SKM-1 (cell line): ENCODE data around the gene TMPRSS11D.
A peak's percentile ranks its signal among the peaks of the same experiment; 100 is the strongest.

Experiments
- DNase-seq: peaks from one replicate; lab custom pipeline; 2025; ENCODE audit not compliant: unreplicated experiment; lab: John Stamatoyannopoulos, UW

Gene TMPRSS11D, protein sequence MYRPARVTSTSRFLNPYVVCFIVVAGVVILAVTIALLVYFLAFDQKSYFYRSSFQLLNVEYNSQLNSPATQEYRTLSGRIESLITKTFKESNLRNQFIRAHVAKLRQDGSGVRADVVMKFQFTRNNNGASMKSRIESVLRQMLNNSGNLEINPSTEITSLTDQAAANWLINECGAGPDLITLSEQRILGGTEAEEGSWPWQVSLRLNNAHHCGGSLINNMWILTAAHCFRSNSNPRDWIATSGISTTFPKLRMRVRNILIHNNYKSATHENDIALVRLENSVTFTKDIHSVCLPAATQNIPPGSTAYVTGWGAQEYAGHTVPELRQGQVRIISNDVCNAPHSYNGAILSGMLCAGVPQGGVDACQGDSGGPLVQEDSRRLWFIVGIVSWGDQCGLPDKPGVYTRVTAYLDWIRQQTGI

DNA sequence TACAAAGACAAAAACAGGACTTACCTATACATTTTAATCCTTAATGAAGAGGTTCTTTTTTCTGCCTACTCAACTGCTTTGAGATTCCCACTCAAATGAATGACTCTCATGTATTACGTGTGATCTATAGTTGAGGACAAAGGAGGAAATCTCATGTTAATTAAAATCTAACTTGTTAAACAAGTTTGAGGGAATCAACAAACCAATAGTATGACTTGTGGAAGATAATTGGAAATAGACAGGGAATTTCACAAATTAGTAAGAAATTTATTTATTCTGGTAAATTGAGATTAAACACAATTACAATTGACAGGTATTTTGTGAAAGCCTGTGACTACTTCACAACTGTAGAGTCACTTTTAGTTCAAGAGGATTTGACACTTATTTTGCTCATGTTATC is at the start of gene TMPRSS11D:
TMPRSS11D (minus strand) TSS at position 101 of the 400 bp plus-strand sequence; CDS start at position 32, 69 bp downstream.
- no peak for DNase-seq

DNA sequence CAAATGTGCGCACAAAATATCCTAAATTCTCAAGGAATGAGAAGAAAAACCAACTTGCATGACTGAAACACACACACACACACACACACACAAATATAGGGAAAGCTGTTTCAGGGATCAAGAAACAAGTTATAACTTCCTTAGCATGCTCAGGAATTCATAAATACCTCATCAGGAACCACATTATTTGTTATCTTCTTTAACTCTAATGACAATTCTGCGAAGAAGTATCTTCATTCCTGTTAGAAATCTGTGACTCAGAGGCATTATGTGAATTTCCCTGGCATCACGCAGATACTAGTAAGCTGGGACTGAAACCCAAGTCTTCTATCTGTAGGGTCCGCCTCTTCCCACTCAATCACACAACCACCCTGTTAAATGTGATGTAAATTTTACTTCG is 49.2 kb upstream of the TMPRSS11D start:
- DNase-seq = no peak

DNA sequence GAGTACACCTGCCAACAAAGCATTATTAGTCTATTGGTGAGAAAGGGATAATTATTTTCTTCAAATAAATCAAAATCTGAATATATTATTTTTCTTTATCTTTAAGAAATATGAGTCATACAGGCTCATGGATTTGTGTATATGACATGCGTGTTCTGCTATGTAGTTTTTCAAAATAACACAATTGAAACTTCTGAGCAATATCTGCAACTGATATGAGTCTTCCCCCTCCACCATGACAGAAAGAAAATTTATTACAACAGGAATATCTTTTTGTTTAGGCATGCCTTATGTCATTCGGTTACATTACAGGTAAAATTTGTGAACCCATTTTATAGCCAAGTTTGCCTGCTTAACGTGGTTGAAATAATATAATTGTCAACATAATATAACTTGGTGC is 47.5 kb upstream of the TMPRSS11D start:
- no peak for DNase-seq

DNA sequence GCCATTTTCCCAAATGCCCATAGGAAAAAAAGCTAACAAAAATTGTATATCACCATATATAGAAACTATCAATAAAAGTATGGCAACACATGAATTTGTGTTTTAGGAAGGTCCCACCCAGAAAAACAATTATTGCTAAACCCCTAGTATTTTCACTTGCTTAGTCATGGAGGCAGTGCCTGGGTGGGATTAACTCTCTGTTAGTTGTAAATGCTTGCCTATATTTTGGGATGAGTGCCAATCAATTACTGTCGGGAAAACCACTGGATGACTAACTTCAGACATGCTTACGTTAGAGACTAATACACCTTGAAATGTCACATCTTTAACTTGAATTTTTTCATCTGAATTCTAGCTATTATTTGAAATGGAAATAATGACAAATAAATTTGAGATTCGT is 45.6 kb upstream of the TMPRSS11D start:
- DNase-seq = no peak

DNA sequence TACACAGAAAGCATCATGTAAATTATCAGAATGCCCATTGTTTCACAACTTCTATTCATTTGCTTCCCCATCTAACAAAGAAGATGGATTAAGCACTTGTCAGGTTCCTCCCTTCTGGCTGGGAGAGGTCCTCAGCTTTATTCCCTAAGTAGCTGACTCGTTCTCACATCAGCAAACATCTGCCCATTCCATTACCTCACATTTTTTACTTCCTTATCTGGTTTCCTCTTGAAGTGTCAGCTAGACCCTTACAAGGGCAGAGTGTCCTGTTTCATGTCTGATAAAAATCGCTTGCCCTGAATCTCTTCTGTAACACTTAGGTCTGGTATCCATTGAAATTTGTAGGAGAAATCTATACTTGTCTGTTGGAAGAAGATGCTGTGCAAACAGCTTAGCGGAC is 44.7 kb upstream of the TMPRSS11D start:
- DNase-seq = peak; percentile 27

DNA sequence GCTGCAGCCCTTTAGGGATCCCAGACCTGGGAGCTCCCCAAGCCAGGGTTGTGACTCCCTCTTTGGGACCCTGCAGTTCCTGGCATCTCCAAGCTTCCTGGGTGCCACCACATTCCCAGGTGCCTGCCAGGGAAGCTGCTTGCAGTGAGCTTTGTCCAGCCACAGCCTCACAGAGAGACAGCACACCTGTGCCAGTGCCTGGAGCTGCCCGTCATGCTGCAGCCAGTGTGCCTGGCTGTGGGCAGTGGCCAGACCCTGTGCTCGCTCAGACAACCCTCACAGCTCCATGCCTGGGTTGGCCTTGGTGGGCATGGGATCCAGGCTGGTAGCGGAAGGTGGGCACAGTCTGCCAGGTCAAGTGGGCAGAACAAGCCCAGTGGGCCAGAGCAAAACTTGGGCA is 43.4 kb upstream of the TMPRSS11D start:
- DNase-seq = no peak

DNA sequence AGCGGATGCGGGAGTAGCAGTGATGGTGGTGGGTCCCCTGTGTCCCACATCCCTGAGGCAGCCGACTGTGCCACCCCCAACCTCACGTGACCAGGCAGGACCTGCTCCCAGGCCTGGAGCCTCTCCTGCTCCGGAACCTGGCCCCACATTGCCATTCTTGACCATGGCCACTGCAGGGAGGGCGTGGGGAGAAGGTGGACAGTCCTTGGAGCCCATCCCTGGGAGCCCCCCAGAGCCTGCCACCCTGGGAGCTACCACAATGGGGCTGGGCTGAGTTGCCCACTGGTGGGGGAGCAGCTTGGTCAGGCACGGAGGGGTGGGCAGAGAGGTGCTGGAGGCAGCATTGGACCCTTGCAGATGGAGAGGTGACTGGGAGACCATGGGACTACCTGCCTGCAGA is 42.7 kb upstream of the TMPRSS11D start:
- no peak for DNase-seq

DNA sequence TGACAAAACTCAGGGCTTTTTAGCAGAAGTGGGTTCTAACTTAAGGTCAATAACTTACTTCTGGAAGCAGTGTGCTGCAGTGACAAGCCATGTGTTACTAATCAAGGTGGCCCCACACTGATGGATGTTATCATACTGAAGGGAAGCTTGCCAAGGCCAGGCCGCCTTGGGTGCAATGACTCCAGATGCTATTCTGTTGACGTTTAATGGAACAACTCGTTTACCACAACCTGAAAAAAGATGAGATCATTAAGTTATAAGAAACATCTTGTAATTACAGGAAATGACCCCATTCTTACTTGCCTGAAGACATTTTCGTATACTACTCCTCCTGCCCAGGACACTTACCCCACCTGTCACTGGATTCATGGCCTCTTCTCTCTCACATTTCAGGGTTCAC is 38.9 kb upstream of the TMPRSS11D start:
- DNase-seq = no peak

DNA sequence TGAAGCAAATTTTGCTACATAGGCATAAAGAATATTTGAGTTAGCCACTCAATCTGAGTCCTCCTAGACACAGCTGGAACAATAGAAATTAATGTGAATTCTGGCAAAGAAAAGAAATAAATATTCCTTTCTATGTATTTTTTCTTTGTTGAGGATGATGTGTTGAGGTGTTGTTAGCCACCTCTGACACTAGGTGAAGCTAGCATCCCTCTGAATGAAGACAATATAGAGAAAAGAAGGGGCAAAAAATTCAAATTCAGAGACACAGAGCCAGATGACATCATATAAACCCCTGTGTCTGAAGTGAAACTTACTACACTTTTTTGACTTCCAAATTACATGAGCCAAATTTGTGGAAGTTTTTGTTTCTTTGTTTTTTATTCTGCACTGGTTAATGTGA is 34.6 kb upstream of the TMPRSS11D start:
- DNase-seq = no peak

DNA sequence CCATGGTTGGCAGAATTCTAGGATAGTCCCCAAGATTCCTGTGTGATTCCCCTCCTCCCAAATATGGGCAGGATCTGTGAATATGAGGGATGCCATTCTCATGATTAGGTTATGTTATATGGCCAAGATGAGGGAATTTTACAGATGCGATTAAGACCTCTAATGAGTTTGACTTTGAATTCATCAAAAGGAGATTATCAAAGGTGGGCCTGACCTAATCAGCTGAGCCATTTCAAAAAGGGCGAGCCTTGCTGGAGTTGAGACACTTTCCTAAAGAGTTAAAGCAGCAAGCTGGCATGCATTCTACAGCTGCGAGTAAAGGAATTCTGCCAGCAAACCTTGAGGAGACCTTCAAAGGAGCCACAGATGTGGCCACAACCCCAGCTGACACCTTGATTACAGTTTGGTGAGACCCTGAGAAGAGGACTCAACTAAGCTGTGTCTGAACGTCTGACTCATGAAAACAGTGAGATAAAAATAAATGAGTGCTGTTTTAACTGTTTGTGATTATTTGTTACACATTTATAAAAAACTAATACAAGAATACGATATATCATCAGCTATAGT is 31.7 kb upstream of the TMPRSS11D start:
- no peak for DNase-seq

DNA sequence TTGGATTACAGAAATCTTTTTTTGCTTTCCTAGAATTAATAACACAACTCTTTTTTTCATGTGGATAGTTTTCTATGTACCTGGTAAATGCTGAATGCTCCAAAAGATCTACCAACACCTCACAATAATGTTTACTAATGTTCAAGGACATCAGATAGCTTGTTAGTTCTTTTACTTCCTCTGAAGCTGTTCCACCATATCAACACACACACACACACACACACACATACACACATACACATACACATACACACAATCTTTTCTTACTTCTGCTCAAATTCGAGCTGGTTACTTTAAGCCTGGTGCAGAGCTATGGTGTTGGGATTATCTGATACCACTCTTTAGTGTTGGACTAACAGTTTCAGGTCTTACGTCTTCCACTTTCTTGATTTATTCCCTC is 28.3 kb upstream of the TMPRSS11D start:
- DNase-seq = no peak

DNA sequence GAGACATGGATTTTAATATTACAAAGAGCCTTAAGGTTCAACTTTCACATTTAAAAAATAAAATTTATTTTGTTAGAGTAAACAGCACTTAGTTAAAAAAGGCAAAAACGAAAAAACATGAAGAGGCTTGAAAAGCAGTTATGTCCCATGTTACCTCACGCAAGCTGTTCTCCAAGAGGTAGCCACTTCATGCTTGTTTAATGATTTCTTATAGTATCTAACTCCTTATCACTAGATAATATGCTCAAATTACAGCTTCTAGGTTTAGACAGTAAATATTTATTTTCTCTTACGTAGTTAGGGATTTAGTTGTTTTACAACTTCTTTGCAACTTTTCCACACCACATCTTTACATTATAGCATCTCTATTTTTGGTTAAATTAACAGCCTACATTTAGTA is 27.8 kb upstream of the TMPRSS11D start:
- no peak for DNase-seq

DNA sequence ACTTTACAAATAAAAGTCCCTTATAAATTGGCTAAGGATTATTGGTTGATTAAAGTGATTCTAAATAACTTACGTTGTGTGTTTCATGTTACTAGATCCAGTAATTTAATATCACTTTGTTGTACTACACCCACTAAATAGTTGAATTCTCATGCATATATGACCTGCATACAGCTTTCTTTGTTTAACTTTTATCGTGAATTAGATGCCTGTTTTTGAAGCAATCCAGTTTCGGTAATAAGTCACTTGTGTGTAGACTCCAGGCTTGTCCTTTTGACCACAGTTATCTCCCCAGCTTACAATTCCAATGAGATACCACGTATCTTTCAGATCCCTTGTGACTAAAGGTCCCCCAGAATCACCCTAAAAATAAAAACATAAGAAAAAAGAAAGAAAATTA is 27.3 kb upstream of the TMPRSS11D start:
- no peak for DNase-seq

DNA sequence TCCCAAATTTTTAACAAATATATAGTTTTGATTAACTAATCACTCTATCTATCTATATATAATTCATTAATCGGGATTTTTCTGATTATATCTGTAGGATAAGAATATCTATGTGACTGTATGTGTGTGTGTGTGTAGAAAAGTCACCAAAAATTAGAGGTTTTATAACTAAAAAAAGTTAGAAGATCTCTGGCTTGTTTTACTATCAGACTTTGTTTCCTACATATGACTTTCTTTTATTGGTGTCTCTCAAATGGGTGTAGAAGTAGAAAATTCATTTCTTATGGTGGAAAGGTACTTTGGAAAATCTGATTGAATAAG is 26.7 kb upstream of the TMPRSS11D start:
- no peak for DNase-seq

DNA sequence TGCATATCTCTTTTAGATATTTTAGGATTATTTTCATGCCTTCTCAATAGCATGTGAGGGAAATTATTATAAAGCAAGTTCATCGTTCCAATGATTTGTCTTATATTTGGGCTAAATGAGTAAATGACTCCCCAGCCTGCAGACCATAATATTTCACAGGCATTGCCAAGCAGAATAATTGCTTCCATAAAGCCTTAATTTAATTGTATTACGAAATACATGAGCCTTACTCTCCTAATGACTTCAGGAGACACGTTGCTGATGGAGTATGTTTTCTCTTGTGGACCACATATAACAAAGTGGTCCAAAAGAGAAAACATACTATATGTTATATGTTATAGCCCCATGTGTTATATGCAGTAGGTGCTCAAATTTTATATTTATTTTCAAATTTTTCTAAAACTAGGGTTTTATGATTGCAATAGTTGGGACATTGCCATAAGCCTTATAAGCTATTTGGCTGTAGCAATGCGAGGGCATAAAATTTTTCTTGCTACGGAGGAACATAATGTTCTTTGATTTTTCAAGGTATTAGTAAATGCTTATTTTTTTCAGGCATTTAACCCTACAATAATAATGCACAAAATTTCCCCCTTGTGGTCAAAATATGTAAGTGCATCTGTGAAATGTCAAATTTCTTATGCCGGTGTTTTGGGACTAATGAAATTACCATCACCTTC is 26.2 kb upstream of the TMPRSS11D start:
- no peak for DNase-seq

DNA sequence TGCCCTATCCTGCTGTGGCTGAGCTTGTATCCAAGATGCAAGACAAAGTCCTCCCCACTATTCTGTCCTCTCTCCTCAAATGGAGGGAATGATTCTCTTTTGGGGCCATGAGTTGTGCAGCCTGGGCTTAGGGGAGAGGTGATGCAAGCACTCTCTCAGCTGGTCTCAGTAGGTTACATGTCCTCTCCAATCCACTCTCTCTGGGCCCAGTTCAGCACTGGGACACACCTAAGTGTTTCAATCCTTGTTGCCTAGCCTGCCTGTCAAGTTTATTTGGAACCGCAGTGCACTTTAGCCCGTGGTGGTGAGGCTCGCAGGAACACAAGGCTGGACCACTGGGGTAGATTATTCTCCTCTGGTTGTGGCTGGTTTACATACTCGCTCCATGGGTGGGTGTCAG is 23.8 kb upstream of the TMPRSS11D start:
- no peak for DNase-seq

DNA sequence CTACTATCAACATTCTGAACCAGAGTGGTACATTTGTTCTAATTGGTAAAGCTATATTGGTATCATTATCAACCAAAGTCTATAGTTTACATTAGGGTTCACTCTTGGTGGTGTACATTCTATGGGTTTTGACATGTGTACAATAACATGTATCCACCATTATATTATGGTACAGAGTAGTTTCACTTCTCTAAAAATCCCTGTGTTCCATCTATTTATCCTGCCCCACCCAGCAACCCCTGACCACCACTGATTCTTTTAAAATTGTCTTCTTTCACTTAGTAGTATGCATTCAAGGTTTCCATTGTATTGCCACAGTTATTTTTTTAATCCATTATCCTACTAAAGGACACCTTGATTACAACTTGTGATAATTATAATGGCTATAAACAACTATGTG is 15.3 kb upstream of the TMPRSS11D start:
- no peak for DNase-seq

DNA sequence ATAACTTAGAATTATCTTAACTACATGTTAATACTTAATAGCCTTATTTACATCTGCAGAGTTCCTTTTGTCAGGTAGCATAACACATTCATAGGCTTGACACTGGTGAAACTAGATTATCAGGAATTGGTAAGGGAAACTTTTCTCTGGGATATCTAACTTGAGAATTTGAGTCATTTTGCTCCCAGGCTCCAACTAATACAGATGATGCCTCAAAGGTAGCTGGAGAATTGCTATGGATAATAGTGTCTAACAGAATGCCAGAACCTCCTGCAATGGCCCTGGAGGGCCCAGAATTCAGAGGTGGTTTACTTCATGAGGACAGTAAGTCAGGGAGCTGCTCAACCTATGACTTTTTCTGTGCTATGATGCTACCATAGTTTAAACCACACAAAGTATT is 13.9 kb upstream of the TMPRSS11D start:
- no peak for DNase-seq

DNA sequence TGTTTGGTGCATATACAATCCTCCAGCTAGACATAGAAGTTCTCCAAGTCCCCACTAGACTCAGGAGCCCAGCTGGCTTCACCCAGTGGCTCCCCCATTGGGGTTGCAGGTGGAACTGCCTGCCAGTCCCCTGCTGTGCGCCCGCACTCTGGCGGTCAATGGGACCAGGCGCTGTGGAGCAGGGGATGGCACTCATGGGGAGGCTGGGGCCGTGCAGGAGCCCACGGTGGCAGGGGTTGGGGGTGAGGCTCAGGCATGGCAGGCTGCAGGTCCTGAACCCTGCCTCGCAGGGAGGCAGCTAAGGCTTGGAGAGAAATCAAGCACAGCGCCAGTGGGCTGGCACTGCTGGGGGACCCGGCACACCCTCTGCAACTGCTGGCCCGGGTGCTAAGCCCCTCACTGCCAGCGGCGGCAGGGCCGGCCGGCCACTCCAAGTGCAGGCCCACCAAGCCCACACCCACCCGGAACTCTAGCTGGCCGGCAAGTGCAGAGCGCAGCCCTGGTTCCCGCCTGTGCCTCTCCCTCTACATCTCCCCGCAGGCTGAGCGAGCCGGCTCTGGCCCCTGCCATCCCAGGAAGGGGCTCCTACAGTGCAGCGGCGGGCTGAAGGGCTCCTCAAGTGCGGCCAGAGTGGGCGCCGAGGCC is 12.7 kb upstream of the TMPRSS11D start:
- DNase-seq = no peak

DNA sequence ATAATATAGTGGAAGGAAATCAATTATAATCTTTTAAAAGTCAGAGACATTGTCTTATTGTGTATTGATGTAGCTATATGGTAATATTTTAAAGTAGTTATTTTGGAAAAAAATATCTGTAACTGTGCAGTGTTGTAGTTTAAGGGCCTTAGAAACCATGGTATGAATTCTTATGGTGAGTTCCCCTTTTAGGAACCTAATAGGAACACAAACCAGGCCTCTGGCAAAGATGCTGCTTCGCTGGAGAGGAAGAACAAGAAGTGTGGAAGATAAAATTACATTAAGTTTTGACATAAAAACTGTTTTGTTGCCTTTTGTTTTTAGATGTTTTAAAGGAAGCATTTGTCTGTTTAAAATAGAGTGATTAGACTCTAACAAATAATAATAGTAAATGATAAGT is 10.9 kb upstream of the TMPRSS11D start:
- no peak for DNase-seq

DNA sequence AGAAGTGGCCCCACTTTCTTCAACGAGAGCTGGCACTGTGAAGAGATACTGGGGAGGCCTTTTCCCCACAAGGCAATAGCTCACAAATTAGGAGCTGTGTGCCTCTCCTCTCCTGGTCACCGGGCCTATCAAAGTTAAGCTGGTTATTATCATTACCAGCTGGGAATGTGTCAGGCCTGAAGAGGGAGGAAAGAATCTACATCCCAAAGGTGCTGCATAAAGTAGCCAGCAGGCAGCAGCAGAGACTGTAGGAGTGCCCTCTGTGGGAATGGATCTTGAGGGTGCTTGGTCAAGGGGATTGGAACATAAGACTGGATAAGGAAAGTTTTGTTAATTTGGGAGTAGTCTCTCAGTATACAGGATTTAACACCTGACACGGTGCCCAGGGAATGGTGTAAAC is 9.1 kb upstream of the TMPRSS11D start:
- no peak for DNase-seq

DNA sequence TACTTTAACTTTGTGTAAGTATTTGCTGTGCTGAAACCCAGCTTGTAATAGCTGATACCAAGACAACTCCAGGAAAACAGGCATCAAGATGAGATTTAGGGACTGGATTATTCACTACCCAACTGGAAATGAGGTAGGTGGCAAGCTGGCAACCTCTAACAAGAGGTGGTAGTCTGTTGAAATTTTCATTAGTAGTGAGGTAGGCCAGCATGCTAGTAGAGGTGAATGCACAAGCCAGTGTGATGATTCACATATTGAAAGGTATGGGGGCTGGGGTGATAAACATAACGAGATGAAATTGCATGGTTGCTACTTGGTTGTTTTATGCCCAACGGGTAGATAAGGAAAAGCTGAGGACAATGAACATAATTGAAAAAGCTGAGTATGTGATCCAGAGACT is 8.5 kb upstream of the TMPRSS11D start:
- DNase-seq = no peak
